Measurements from ENCODE around the gene TNFRSF21.

DNA sequence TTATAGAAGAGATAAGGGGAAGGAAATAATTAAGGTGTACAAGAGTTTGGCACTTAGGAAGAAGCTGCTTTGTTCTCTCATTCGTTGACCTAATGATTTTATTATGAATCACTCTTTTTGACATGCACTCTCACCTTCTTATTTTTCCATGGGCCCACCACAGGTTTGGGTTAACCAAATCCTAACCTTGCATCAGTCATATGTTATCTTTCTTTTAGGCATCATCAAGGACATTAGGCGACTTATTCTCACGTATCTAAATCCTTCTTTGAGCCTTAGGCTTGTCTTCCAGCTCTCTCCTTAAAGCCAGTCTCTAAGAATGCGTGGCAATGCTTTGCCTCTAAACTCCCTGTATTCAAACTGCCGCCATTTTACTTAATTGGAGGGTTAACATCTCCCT, 58.3 kb downstream of the TNFRSF21 start:
- TF ChIP-seq, protein P1, sequence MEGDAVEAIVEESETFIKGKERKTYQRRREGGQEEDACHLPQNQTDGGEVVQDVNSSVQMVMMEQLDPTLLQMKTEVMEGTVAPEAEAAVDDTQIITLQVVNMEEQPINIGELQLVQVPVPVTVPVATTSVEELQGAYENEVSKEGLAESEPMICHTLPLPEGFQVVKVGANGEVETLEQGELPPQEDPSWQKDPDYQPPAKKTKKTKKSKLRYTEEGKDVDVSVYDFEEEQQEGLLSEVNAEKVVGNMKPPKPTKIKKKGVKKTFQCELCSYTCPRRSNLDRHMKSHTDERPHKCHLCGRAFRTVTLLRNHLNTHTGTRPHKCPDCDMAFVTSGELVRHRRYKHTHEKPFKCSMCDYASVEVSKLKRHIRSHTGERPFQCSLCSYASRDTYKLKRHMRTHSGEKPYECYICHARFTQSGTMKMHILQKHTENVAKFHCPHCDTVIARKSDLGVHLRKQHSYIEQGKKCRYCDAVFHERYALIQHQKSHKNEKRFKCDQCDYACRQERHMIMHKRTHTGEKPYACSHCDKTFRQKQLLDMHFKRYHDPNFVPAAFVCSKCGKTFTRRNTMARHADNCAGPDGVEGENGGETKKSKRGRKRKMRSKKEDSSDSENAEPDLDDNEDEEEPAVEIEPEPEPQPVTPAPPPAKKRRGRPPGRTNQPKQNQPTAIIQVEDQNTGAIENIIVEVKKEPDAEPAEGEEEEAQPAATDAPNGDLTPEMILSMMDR (IDR thresholded peaks at IDR 0.05): no peak
- TF ChIP-seq POLR2A (IDR thresholded peaks at IDR 0.05): no peak
